HepG2 (cell line): ENCODE data around the gene IRF2. TPM values are rescaled to one million over a fixed set of nuclear protein-coding genes. Genes with fewer than 3 reads are reported as not detected.

Experiments
- ATAC-seq: fragments of 200-7000 bp; cut with Tn5 transposase; 3 replicates; pipeline ENCODE4 v1.9.1; 2020; ENCODE audit warnings: mild to moderate bottlenecking, moderate library complexity
- BruUV-seq: library from RNA; stranded (reverse); fragments of 400-500 nt; replicated peaks from 2 replicates; lab custom pipeline; 2021; lab: Mats Ljungman, UMichigan
- CTCF ChIA-PET: fragments of 300-600 bp; formaldehyde crosslinking; extraction: SDS; loops from one replicate; lab custom pipeline; 2021; ENCODE audit warnings: low total read pairs, inconsistent platforms, low intra/inter-chr PET ratio; lab: Yijun Ruan, JAX
- POLR2A ChIA-PET: fragments of 350-600 bp; sonication (Branson Sonifier 250); formaldehyde crosslinking; loops from one replicate; lab custom pipeline; 2020; ENCODE audit warnings: antibody characterized with exemption, inconsistent platforms; lab: Yijun Ruan, JAX
- DNase-seq: peaks from one replicate; pipeline ENCODE4 v3.0.0-alpha.2; 2015; ENCODE audit warnings: low spot score
- FAIRE-seq: peaks from 3 replicates; lab custom pipeline; 2011; peaks lifted over from hg19 to GRCh38; lab: Jason Lieb, UNC
- H2AFZ ChIP-seq: one replicate; pipeline ENCODE4 v1.6.1; 2011; ENCODE audit warnings: low read length, inconsistent platforms
- H3K27ac ChIP-seq: fragments of 300-600 bp; 3 replicates; pipeline ENCODE4 v1.8.0; 2011; ENCODE audit warnings: mixed run types, mild to moderate bottlenecking, mixed read lengths, low read length, inconsistent platforms; ENCODE audit not compliant: insufficient read depth; ENCODE audit errors: extremely low read length
- H3K27me3 ChIP-seq, 2 experiments: fragments of 200-600 bp in 1 of 2; 2 replicates in 1 of 2; 3 replicates in 1 of 2; pipeline versions ENCODE4 v1.6.0 to v1.8.0; 2011; ENCODE audit warnings: low read length in 2 of 2, mild to moderate bottlenecking in 2 of 2, moderate library complexity in 2 of 2, inconsistent platforms in 1 of 2; ENCODE audit not compliant: insufficient read depth in 2 of 2, control insufficient read depth in 1 of 2
- H3K36me3 ChIP-seq, 2 experiments: fragments of 200-600 bp in 1 of 2; replicated peaks in 1 of 2; 2 replicates in 1 of 2; 3 replicates in 1 of 2; pipeline versions ENCODE4 v1.5.1 to v1.8.0; 2011; ENCODE audit warnings: low read length in 2 of 2, inconsistent platforms in 1 of 2; ENCODE audit not compliant: insufficient read depth in 2 of 2, control insufficient read depth in 1 of 2
- H3K4me1 ChIP-seq: 2 replicates; pipeline ENCODE4 v1.5.1; 2012; ENCODE audit warnings: low read length, inconsistent platforms; ENCODE audit not compliant: insufficient read depth
- H3K4me2 ChIP-seq: 2 replicates; pipeline ENCODE4 v1.6.0; 2011; ENCODE audit warnings: low read depth, low read length, inconsistent platforms
- H3K4me3 ChIP-seq, 3 experiments: fragments of 200-600 bp in 1 of 3; sonication (generic), shearing (Covaris generic) in 1 of 3; replicated peaks in 1 of 3; 2 replicates each; pipeline ENCODE4 v1.5.1; 2011 to 2016; ENCODE audit warnings: low read length in 3 of 3, inconsistent platforms in 2 of 3, low read depth in 2 of 3, mild to moderate bottlenecking in 2 of 3, control low read depth in 1 of 3, mixed read lengths in 1 of 3; ENCODE audit not compliant: insufficient read depth in 1 of 3
- H3K79me2 ChIP-seq: one replicate; pipeline ENCODE4 v1.6.1; 2011; ENCODE audit warnings: low read length, inconsistent platforms; ENCODE audit not compliant: insufficient read depth
- H3K9ac ChIP-seq: 2 replicates; pipeline ENCODE4 v1.6.0; 2011; ENCODE audit warnings: mild to moderate bottlenecking, low read depth, low read length, inconsistent platforms; ENCODE audit not compliant: insufficient read depth
- H3K9me3 ChIP-seq: 2 replicates; pipeline ENCODE4 v1.5.1; 2012; ENCODE audit warnings: mild to moderate bottlenecking, low read length
- H4K20me1 ChIP-seq: 2 replicates; pipeline ENCODE4 v1.6.0; 2011; ENCODE audit warnings: inconsistent platforms, mild to moderate bottlenecking, low read length, moderate library complexity; ENCODE audit not compliant: insufficient read depth
- EP300 ChIP-seq, 3 experiments: sonication (generic) in 1 of 3; formaldehyde crosslinking in 1 of 3; IDR thresholded peaks; 2 replicates each; pipeline versions ENCODE4 v1.5.1 to v1.6.1; 2011 to 2020; ENCODE audit warnings: low read depth in 2 of 3, low read length in 2 of 3, borderline replicate concordance in 1 of 3, improper control_type of control experiment in 1 of 3, mild to moderate bottlenecking in 1 of 3, missing genetic modification reagents in 1 of 3, moderate library complexity in 1 of 3
- KLF15 ChIP-seq: sonication (generic); formaldehyde crosslinking; IDR thresholded peaks from 2 replicates; pipeline ENCODE4 v1.8.1; 2023; ENCODE audit warnings: borderline replicate concordance, mild to moderate bottlenecking, inconsistent platforms, missing genetic modification reagents, mixed read lengths
- RFXANK ChIP-seq: IDR thresholded peaks from 2 replicates; pipeline ENCODE4 v1.6.1; 2016
- ZNF549 ChIP-seq: sonication (generic); formaldehyde crosslinking; IDR thresholded peaks from 2 replicates; pipeline ENCODE4 v1.5.0; 2020; ENCODE audit warnings: missing genetic modification reagents
- ZNF672 ChIP-seq: sonication (generic); formaldehyde crosslinking; IDR thresholded peaks from 2 replicates; pipeline ENCODE4 v1.8.1; 2022; ENCODE audit warnings: missing genetic modification reagents
- WGBS: methylation state at CpG from one replicate; pipeline ENCODE4 v1.1.6; 2017; ENCODE audit warnings: low lambda C conversion rate; 5-methylcytosine and 5-hydroxymethylcytosine counted together
- in situ Hi-C: cut with HindIII; loops from 2 replicates; pipeline ENCODE4 v1.10.0; 2017; ENCODE audit warnings: low pct_unique_long_range_greater_than_20kb; ENCODE audit not compliant: extremely low pct_ligation_motif_present
- intact Hi-C: fragments of 100-400 bp; cut with micrococcal nuclease; formaldehyde crosslinking; loops from one replicate; pipeline ENCODE4 v1.10.0; 2022; ENCODE audit not compliant: unreplicated experiment
- polyA plus RNA-seq, 8 experiments: library from polyadenylated mRNA; depleted of rRNA in 3 of 8; stranded (reverse) in 7 of 8; unstranded in 1 of 8; fragments of >200 nt; fragmentation: Illumina TruSeq in 4 of 8; extraction: Trizol in 4 of 8; gene quantifications; 2 replicates each; pipeline versions ENCODE4 v1.2.1 to v1.2.3, GENCODE V29; 2011 to 2016; ENCODE audit warnings: low read depth in 4 of 8, missing spikeins in 1 of 8, mixed read lengths in 1 of 8; ENCODE audit not compliant: insufficient read depth in 1 of 8
- total RNA-seq, 5 experiments: library from RNA; depleted of rRNA; stranded (reverse); fragments of >200 nt; fragmentation: Illumina TruSeq; extraction: Trizol; gene quantifications; 2 replicates each; pipeline ENCODE4 v1.2.3, GENCODE V29; 2016; ENCODE audit warnings: low read depth in 1 of 5
- TF ChIP-seq, protein P1 (sequence below): sonication (generic); formaldehyde crosslinking; IDR thresholded peaks from 2 replicates; pipeline ENCODE4 v1.8.1; 2023; ENCODE audit warnings: mild to moderate bottlenecking, moderate library complexity, missing genetic modification reagents

IRF2 gene
- total and polyA plus RNA-seq, 2 of the 13 experiments (the other 11 are each of a cell fraction or from before 2014, with no cell fraction given): 15.5 to 28.8 TPM

- BruUV-seq: no TSS peak
- ATAC-seq: no peak
- H3K36me3 ChIP-seq: no peaks in the 10 kb centered on the region
- H2AFZ ChIP-seq: no peak overlapping the region
- TF ChIP-seq KLF15 (CRISPR knock-in tag): no peak
- TF ChIP-seq ZNF672 (CRISPR knock-in tag): no peak
- TF ChIP-seq ZNF549 (CRISPR knock-in tag): no peak
- TF ChIP-seq RFXANK (CRISPR knock-in tag): no peak
- no peak for TF ChIP-seq EP300 (IDR thresholded peaks at IDR 0.05; ENCODE audit: low read depth in 2 of 2, low read length in 2 of 2)
- 0 out of 2 replicates have a peak, but pooled peaks have one; percentile 16 for TF ChIP-seq EP300 (CRISPR knock-in tag; IDR thresholded peaks at IDR 0.05; ENCODE audit: borderline replicate concordance)
- TF ChIP-seq, protein P1, sequence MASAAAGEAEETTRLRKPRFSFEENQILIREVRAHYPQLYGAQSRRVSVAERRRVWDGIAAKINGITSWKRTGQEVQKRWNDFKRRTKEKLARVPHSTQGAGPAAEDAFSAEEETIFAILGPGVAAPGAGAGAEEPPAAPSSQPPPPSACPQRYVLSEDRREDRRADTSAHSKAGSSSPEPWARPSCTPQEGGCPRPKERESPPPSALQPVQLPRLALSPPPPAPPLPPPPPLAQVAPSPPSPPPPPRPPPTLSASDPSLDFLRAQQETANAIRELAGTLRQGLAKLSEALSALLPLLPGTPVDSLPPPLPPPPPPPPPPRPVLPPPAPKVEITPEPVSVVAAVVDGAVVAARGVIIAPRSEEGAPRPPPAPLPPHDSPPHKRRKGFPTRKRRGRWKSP: no peak
- 95% methylated on average over 5 of the region's 5 CpGs for WGBS
- no peak overlapping the region for H3K4me2 ChIP-seq
- CTCF ChIA-PET: no interaction called here
- no peaks in the 10 kb centered on the region for H3K9me3 ChIP-seq
- in situ Hi-C loops: no loop called here
- H3K27ac ChIP-seq: no peak overlapping the region
- H3K4me3 ChIP-seq: no peak overlapping the region
- no peak for FAIRE-seq
- H3K4me1 ChIP-seq: peaks cover 73% of the 10 kb centered on the region
- no peaks in the 10 kb centered on the region for H3K79me2 ChIP-seq
- POLR2A ChIA-PET: interaction anchor here (1.4 kb wide), 1 partner anchor 10 kb away, joined by 3 read pairs; no protein-coding TSS in a partner anchor
- no peak overlapping the region for H3K9ac ChIP-seq
- intact Hi-C loops: no loop called here
- DNase-seq: no peak
- no peaks in the 10 kb centered on the region for H3K27me3 ChIP-seq
- H4K20me1 ChIP-seq: no peaks in the 10 kb centered on the region
Measured at GRCh38 chr4:184358521-184359232, 115.7 kb downstream of the IRF2 start.
